ENCODE data around the gene KIR2DL4.

GRCh38 chr19:54792814-54793213 is 10.6 kb upstream of the KIR2DL4 start:
- TF ChIP-seq, protein P1, sequence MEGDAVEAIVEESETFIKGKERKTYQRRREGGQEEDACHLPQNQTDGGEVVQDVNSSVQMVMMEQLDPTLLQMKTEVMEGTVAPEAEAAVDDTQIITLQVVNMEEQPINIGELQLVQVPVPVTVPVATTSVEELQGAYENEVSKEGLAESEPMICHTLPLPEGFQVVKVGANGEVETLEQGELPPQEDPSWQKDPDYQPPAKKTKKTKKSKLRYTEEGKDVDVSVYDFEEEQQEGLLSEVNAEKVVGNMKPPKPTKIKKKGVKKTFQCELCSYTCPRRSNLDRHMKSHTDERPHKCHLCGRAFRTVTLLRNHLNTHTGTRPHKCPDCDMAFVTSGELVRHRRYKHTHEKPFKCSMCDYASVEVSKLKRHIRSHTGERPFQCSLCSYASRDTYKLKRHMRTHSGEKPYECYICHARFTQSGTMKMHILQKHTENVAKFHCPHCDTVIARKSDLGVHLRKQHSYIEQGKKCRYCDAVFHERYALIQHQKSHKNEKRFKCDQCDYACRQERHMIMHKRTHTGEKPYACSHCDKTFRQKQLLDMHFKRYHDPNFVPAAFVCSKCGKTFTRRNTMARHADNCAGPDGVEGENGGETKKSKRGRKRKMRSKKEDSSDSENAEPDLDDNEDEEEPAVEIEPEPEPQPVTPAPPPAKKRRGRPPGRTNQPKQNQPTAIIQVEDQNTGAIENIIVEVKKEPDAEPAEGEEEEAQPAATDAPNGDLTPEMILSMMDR (IDR thresholded peaks at IDR 0.05; ENCODE audit: low read length): no peak
- TF ChIP-seq EZH2 (IDR thresholded peaks at IDR 0.05; ENCODE audit: borderline replicate concordance, low read length): no peak
